ENCODE measurements around the gene CCNY. TPM values are rescaled to one million over a fixed set of nuclear protein-coding genes. Genes with fewer than 3 reads are reported as not detected.
"Not testable (repeated sequence)": the region's sequence is repeated elsewhere in the genome, so short reads cannot be mapped to it uniquely, and the experiment has no call there.

The CCNY gene
- polyA plus RNA-seq, 1 experiment, result 39.0 TPM

- H3K27me3 ChIP-seq (ENCODE audit: control insufficient read depth, insufficient read depth, low read length); H3K36me3 ChIP-seq (ENCODE audit: control insufficient read depth, insufficient read depth, low read length); H3K4me3 ChIP-seq (ENCODE audit: low read depth, low read length); DNase-seq (ENCODE audit: low read depth); CTCF ChIA-PET; POLR2A ChIA-PET: not testable (repeated sequence)
Measured at GRCh38 chr10:35406003-35406630, 69.8 kb downstream of the CCNY start.

- CTCF ChIA-PET, result not testable (repeated sequence)
Measured at GRCh38 chr10:35407696-35408095, 71.4 kb downstream of the CCNY start.

GRCh38 chr10:35409094-35409582, 72.8 kb downstream of the CCNY start:
- POLR2A ChIA-PET, result no interaction called here

More at GRCh38 chr10:35407696-35408095, 71.4 kb downstream of the CCNY start:
- H3K27me3 ChIP-seq (ENCODE audit: control insufficient read depth, insufficient read depth, low read length); H3K4me3 ChIP-seq (ENCODE audit: low read depth, low read length); DNase-seq (ENCODE audit: low read depth); H3K36me3 ChIP-seq (ENCODE audit: control insufficient read depth, insufficient read depth, low read length); POLR2A ChIA-PET: not testable (repeated sequence)

GRCh38 chr10:35409808-35410207, 73.5 kb downstream of the CCNY start:
- Histone ChIP-seq H3K4me3 (ENCODE audit: low read depth, low read length) (no peak overlapping the region), H3K36me3 (ENCODE audit: control insufficient read depth, insufficient read depth, low read length) (no peaks in the 10 kb centered on the region), H3K27me3 (ENCODE audit: control insufficient read depth, insufficient read depth, low read length) (no peaks in the 10 kb centered on the region)
- no peak for DNase-seq (ENCODE audit: low read depth)
- TF ChIP-seq CTCF (IDR thresholded peaks at IDR 0.05; ENCODE audit: insufficient read depth, low read depth, low read length), result no peak
- POLR2A ChIA-PET, result no interaction called here
- CTCF ChIA-PET, result no interaction called here

More at GRCh38 chr10:35409094-35409582, 72.8 kb downstream of the CCNY start:
- Histone ChIP-seq H3K27me3 (ENCODE audit: control insufficient read depth, insufficient read depth, low read length) (no peaks in the 10 kb centered on the region), H3K4me3 (ENCODE audit: low read depth, low read length) (no peak overlapping the region), H3K36me3 (ENCODE audit: control insufficient read depth, insufficient read depth, low read length) (no peaks in the 10 kb centered on the region)
- CTCF ChIA-PET, result interaction anchor here (0.7 kb wide), 1 partner anchor 12 kb away, joined by 4 read pairs; no protein-coding TSS in a partner anchor
- TF ChIP-seq CTCF (IDR thresholded peaks at IDR 0.05; ENCODE audit: insufficient read depth, low read depth, low read length), result no peak
- DNase-seq (ENCODE audit: low read depth), result peak; percentile 35

GRCh38 chr10:35412003-35412723, 75.9 kb downstream of the CCNY start:
- no peaks in the 10 kb centered on the region for H3K36me3 ChIP-seq (ENCODE audit: control insufficient read depth, insufficient read depth, low read length)
- H3K27me3 ChIP-seq (ENCODE audit: control insufficient read depth, insufficient read depth, low read length), result no peaks in the 10 kb centered on the region
- H3K4me3 ChIP-seq (ENCODE audit: low read depth, low read length), result no peak overlapping the region
- CTCF ChIA-PET, result interaction anchor here (1.2 kb wide), 1 partner anchor 43 kb away, joined by 3 read pairs; no protein-coding TSS in a partner anchor
- TF ChIP-seq CTCF (IDR thresholded peaks at IDR 0.05; ENCODE audit: insufficient read depth, low read depth, low read length), result no peak
- POLR2A ChIA-PET, result no interaction called here
- no peak for DNase-seq (ENCODE audit: low read depth)

- no peaks in the 10 kb centered on the region for H3K36me3 ChIP-seq (ENCODE audit: control insufficient read depth, insufficient read depth, low read length)
- no peak overlapping the region for H3K4me3 ChIP-seq (ENCODE audit: low read depth, low read length)
- ChIA-PET CTCF (interaction anchor here (0.7 to 1.2 kb wide), 3 partner anchors 42 to 174 kb away, joined by 3 to 4 read pairs (median 3); no protein-coding TSS in a partner anchor), POLR2A (no interaction called here)
- TF ChIP-seq CTCF (IDR thresholded peaks at IDR 0.05; ENCODE audit: insufficient read depth, low read depth, low read length), result no peak
- no peaks in the 10 kb centered on the region for H3K27me3 ChIP-seq (ENCODE audit: control insufficient read depth, insufficient read depth, low read length)
- DNase-seq (ENCODE audit: low read depth), result no peak
Measured at GRCh38 chr10:35412900-35413491, 76.7 kb downstream of the CCNY start.

Data from BJ (cell line).